ENCODE data around the gene IGFBP4.

The IGFBP4 gene

GRCh38 chr17:40432864-40433528, 10.3 kb upstream of the IGFBP4 start:
- no peak for DNase-seq

- no peak for DNase-seq
Observed at GRCh38 chr17:40433551-40434415, 9.5 kb upstream of the IGFBP4 start.

GRCh38 chr17:40436636-40437035, 6.6 kb upstream of the IGFBP4 start:
- no peak for DNase-seq

- no peak for DNase-seq
Observed at GRCh38 chr17:40437095-40437732, 6.0 kb upstream of the IGFBP4 start.

GRCh38 chr17:40440166-40440565, 3.1 kb upstream of the IGFBP4 start:
- no peak for DNase-seq

- DNase-seq, result no peak
Observed at GRCh38 chr17:40442392-40443195, 656 bp upstream of the IGFBP4 start.

GRCh38 chr17:40443988-40444899, 994 bp downstream of the IGFBP4 start:
- DNase-seq, result no peak

- no peak for DNase-seq
Observed at GRCh38 chr17:40445751-40446468, 2.7 kb downstream of the IGFBP4 start.

GRCh38 chr17:40447148-40447644, 3.9 kb downstream of the IGFBP4 start:
- DNase-seq, result no peak

- no peak for DNase-seq
Observed at GRCh38 chr17:40447806-40448205, 4.6 kb downstream of the IGFBP4 start.

GRCh38 chr17:40448213-40448638, 5.0 kb downstream of the IGFBP4 start:
- DNase-seq, result no peak

- no peak for DNase-seq
Observed at GRCh38 chr17:40448639-40449261, 5.5 kb downstream of the IGFBP4 start.

- DNase-seq, result no peak
Observed at GRCh38 chr17:40450175-40450574, 6.9 kb downstream of the IGFBP4 start.

GRCh38 chr17:40451420-40451819, 8.2 kb downstream of the IGFBP4 start:
- DNase-seq, result no peak

- no peak for DNase-seq
Observed at GRCh38 chr17:40452216-40452787, 9.1 kb downstream of the IGFBP4 start.

- DNase-seq, result no peak
Observed at GRCh38 chr17:40452921-40453378, 9.7 kb downstream of the IGFBP4 start.

- DNase-seq, result no peak
Observed at GRCh38 chr17:40453881-40454612, 10.8 kb downstream of the IGFBP4 start.

- DNase-seq, result no peak
Observed at GRCh38 chr17:40454613-40454995, 11.4 kb downstream of the IGFBP4 start.

GRCh38 chr17:40456396-40456951, 13.2 kb downstream of the IGFBP4 start:
- no peak for DNase-seq

All from NCI-H1092 (cell line).